ENCODE results near the gene BCAS3.

DNA sequence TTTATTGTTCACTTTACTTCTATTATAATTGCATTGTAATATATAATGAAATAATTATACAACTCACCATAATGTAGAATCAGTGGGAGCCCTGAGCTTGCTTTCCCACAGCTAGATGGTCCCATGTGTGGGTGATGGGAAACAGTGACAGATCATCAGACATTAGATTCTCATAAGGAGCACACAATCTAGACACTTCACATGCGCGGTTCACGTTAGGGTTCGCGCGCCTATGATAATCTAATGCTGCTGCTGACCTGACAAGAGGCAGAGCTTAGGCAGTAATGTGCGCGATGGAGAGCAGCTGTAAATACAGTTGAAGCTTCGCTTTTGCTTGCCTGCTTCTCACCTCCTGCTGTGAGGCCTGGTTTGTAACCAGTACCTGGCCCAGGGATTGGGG, 40.2 kb downstream of the BCAS3 start:
- TF ChIP-seq CTCF (IDR thresholded peaks at IDR 0.05; ENCODE audit: insufficient read depth, low read depth, low read length): no peak
- TF ChIP-seq EZH2 (IDR thresholded peaks at IDR 0.05; ENCODE audit: insufficient read depth, low read length): no peak
